IMR-90 (cell line): ENCODE measurements around the gene STUM.

Source experiments
- BHLHE40 ChIP-seq: fragments of 150-350 bp; IDR thresholded peaks from 2 replicates; pipeline ENCODE4 v1.6.1; 2016; ENCODE audit warnings: mild to moderate bottlenecking, low read depth, low read length
- CEBPB ChIP-seq: IDR thresholded peaks from 2 replicates; pipeline ENCODE4 v1.6.1; 2012; ENCODE audit warnings: low read depth, low read length, improper control_type of control experiment
- CHD1 ChIP-seq: IDR thresholded peaks from 2 replicates; pipeline ENCODE4 v1.6.1; 2012; ENCODE audit warnings: low read depth, low read length, improper control_type of control experiment
- FOS ChIP-seq: fragments of 150-350 bp; IDR thresholded peaks from 2 replicates; pipeline ENCODE4 v1.6.1; 2016; ENCODE audit warnings: low read depth, low read length
- POLR2A ChIP-seq: IDR thresholded peaks from 2 replicates; pipeline ENCODE4 v1.6.1; 2012; ENCODE audit warnings: mild to moderate bottlenecking, low read depth, low read length
- RFX5 ChIP-seq: IDR thresholded peaks from 2 replicates; pipeline ENCODE4 v1.8.0; 2012; ENCODE audit warnings: low read depth, mild to moderate bottlenecking, low read length, moderate library complexity
- SMC3 ChIP-seq: fragments of 150-350 bp; IDR thresholded peaks from 2 replicates; pipeline ENCODE4 v1.6.1; 2016; ENCODE audit warnings: low read depth, mild to moderate bottlenecking, antibody characterized with exemption, low read length, moderate library complexity
- TF ChIP-seq, protein P1 (sequence below): conservative IDR thresholded peaks from 2 replicates; pipeline ENCODE4 v1.5.1; 2012; ENCODE audit warnings: mild to moderate bottlenecking, low read depth, low read length, improper control_type of control experiment
- TF ChIP-seq, protein P2 (sequence below): fragments of 150-350 bp; IDR thresholded peaks from 2 replicates; pipeline ENCODE4 v1.6.1; 2017; ENCODE audit warnings: mild to moderate bottlenecking, antibody characterized with exemption, low read length, low read depth
- TF ChIP-seq, protein P3 (sequence below): fragments of 150-350 bp; IDR thresholded peaks from 2 replicates; pipeline ENCODE4 v1.6.1; 2016; ENCODE audit warnings: low read depth, mild to moderate bottlenecking, low read length, moderate library complexity, borderline replicate concordance

DNA sequence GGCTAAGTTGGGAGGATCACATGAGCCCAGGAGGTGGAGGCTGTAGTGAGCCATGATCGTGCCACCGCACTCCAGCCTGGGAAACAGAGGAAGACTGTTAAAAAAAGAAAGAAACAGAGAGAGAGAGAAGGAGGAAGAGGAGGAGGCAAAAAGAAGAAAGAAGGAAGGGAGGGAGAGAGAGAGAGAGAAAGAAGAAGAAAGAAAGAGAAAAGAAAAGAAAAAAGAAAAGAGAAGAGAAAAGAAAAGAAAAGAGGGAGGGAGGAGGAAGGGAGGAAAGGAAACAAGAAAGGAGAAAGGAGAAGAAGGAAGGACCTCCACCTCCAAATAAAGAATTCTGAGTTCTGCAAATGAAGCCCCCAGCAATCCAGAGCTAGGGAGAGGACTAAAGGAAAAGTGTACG is 82.0 kb downstream of the STUM start:
- no peak for TF ChIP-seq RFX5
- no peak for TF ChIP-seq BHLHE40
- TF ChIP-seq, protein P1, sequence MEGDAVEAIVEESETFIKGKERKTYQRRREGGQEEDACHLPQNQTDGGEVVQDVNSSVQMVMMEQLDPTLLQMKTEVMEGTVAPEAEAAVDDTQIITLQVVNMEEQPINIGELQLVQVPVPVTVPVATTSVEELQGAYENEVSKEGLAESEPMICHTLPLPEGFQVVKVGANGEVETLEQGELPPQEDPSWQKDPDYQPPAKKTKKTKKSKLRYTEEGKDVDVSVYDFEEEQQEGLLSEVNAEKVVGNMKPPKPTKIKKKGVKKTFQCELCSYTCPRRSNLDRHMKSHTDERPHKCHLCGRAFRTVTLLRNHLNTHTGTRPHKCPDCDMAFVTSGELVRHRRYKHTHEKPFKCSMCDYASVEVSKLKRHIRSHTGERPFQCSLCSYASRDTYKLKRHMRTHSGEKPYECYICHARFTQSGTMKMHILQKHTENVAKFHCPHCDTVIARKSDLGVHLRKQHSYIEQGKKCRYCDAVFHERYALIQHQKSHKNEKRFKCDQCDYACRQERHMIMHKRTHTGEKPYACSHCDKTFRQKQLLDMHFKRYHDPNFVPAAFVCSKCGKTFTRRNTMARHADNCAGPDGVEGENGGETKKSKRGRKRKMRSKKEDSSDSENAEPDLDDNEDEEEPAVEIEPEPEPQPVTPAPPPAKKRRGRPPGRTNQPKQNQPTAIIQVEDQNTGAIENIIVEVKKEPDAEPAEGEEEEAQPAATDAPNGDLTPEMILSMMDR, result no peak
- no peak for TF ChIP-seq FOS
- TF ChIP-seq POLR2A, result no peak
- TF ChIP-seq CEBPB, result no peak
- no peak for TF ChIP-seq CHD1
- TF ChIP-seq, protein P2, sequence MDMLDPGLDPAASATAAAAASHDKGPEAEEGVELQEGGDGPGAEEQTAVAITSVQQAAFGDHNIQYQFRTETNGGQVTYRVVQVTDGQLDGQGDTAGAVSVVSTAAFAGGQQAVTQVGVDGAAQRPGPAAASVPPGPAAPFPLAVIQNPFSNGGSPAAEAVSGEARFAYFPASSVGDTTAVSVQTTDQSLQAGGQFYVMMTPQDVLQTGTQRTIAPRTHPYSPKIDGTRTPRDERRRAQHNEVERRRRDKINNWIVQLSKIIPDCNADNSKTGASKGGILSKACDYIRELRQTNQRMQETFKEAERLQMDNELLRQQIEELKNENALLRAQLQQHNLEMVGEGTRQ, result no peak
- TF ChIP-seq, protein P3, sequence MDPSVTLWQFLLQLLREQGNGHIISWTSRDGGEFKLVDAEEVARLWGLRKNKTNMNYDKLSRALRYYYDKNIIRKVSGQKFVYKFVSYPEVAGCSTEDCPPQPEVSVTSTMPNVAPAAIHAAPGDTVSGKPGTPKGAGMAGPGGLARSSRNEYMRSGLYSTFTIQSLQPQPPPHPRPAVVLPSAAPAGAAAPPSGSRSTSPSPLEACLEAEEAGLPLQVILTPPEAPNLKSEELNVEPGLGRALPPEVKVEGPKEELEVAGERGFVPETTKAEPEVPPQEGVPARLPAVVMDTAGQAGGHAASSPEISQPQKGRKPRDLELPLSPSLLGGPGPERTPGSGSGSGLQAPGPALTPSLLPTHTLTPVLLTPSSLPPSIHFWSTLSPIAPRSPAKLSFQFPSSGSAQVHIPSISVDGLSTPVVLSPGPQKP, result no peak
- TF ChIP-seq SMC3, result no peak
